Mesothelial cell of epicardium (in vitro differentiated cells): ENCODE measurements around the gene WDFY1. TPM values are rescaled to one million over a fixed set of nuclear protein-coding genes. Genes with fewer than 3 reads are reported as not detected.

Experiments used
- DNase-seq, 2 experiments: peaks; one replicate each; pipeline ENCODE4 v3.0.0; 2021; ENCODE audit warnings: low spot score in 2 of 2; ENCODE audit not compliant: unreplicated experiment in 2 of 2
- H3K27ac Mint-ChIP-seq: 2 replicates; pipeline ENCODE4 v1.8.0; 2021; ENCODE audit warnings: mixed read lengths
- H3K27me3 Mint-ChIP-seq: 2 replicates; pipeline ENCODE4 v1.8.0; 2021; ENCODE audit warnings: low read depth, mixed read lengths
- H3K36me3 Mint-ChIP-seq: 2 replicates; pipeline ENCODE4 v1.8.0; 2021; ENCODE audit warnings: mixed read lengths
- H3K4me1 Mint-ChIP-seq: 2 replicates; pipeline ENCODE4 v1.8.0; 2021; ENCODE audit warnings: mixed read lengths
- H3K4me3 Mint-ChIP-seq: 2 replicates; pipeline ENCODE4 v1.8.0; 2021; ENCODE audit warnings: mild to moderate bottlenecking, moderate library complexity, mixed read lengths
- H3K9me3 Mint-ChIP-seq: 2 replicates; pipeline ENCODE4 v1.8.0; 2021; ENCODE audit warnings: mixed read lengths
- total RNA-seq: library from RNA; stranded (reverse); gene quantifications from 3 replicates; pipeline ENCODE4 v1.2.1, GENCODE V29; 2021
- TF ChIP-seq, protein P1 (sequence below): fragments of 200-600 bp; sonication (generic); IDR thresholded peaks from one replicate; pipeline ENCODE4 v1.5.0; 2021; ENCODE audit warnings: antibody characterized with exemption; ENCODE audit not compliant: unreplicated experiment

The WDFY1 gene
- total RNA-seq, 1 donor from 2014 or later, result 45.1 TPM

DNA sequence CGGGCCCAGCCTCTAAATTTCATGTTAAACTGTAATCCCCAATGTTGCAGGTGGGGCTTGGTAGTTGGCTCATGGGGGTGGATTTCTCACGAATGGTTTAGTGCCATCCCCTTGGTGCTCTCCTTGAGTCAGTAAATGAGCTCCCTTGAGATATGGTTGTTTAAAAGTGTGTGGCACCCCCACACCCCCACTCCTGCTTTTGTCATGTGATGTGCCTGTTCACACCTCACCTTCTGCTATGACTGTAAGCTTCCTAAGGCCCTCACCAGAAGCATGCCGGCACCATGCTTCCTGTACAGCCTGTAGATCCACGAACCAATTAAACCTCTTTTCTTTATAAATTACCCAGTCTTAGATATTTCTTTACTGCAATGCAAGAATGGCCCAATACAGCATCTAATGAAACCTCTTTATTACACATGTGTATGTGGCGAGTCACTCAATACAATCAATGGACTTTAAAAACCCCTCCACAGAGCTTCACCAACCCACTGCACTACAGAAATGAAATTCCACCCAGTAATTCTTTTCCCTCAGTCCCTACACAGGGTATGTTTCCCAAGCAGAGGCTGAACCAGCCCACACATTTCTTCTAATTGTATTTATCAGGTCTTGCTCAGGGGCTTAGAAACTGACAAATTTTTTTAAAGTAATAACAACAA, 47.3 kb downstream of the WDFY1 start:
- no peak for DNase-seq
- Mint-ChIP-seq H3K36me3 (peaks cover 37% of the 10 kb centered on the region), H3K9me3 (no peaks in the 10 kb centered on the region), H3K4me3 (no peak overlapping the region), H3K27me3 (no peaks in the 10 kb centered on the region), H3K27ac (no peak overlapping the region), H3K4me1 (no peaks in the 10 kb centered on the region)
- TF ChIP-seq, protein P1, sequence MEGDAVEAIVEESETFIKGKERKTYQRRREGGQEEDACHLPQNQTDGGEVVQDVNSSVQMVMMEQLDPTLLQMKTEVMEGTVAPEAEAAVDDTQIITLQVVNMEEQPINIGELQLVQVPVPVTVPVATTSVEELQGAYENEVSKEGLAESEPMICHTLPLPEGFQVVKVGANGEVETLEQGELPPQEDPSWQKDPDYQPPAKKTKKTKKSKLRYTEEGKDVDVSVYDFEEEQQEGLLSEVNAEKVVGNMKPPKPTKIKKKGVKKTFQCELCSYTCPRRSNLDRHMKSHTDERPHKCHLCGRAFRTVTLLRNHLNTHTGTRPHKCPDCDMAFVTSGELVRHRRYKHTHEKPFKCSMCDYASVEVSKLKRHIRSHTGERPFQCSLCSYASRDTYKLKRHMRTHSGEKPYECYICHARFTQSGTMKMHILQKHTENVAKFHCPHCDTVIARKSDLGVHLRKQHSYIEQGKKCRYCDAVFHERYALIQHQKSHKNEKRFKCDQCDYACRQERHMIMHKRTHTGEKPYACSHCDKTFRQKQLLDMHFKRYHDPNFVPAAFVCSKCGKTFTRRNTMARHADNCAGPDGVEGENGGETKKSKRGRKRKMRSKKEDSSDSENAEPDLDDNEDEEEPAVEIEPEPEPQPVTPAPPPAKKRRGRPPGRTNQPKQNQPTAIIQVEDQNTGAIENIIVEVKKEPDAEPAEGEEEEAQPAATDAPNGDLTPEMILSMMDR, result no peak

DNA sequence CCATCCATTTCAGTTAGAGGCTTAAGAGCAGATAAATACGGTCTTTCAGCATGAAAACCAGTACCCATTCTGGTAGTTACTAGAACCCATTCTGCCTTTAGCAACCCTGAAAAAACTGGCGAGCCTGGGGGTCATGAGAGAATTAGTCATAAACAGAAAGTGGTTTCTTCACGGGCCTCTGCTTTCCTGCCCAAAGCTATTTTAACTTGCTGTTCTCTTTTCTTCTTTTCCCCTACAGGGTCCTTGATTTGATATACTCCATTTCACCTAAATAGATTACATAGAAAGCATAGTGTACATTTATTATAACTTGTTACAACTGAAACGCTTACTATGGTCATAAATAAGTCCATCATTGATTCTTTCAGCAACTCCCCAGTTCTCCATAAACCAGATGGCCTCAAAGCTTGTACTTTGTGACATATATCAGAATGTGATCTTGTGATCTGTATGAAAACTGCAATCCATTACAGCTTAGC, 48.3 kb downstream of the WDFY1 start:
- H3K4me1 Mint-ChIP-seq, result no peaks in the 10 kb centered on the region
- DNase-seq, result no peak
- no peak overlapping the region for H3K27ac Mint-ChIP-seq
- H3K36me3 Mint-ChIP-seq, result peaks cover 39% of the 10 kb centered on the region
- H3K4me3 Mint-ChIP-seq, result no peak overlapping the region
- no peaks in the 10 kb centered on the region for H3K27me3 Mint-ChIP-seq
- TF ChIP-seq, protein P1, result no peak
- H3K9me3 Mint-ChIP-seq, result no peaks in the 10 kb centered on the region

DNA sequence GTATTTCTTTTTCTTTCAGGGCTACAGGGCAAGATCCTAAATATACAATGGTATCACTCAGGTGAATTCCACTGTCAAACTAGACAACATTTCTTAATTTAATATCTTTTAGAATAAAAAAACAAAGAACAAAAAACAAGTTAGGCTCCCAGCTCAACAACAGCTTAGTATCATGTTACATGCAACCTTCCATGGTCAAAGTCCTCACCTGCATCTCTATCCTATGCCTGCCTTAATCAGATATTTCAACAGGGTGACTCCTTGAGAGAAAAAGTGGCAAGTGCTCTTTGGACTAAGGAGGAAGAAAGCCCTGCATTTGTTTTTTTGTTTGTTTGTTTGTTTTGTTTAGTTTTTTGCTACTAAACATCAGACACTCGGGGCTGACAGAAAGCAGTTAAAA, 50.2 kb downstream of the WDFY1 start:
- no peak overlapping the region for H3K27ac Mint-ChIP-seq
- TF ChIP-seq, protein P1, result no peak
- H3K27me3 Mint-ChIP-seq, result no peaks in the 10 kb centered on the region
- no peak overlapping the region for H3K4me3 Mint-ChIP-seq
- H3K4me1 Mint-ChIP-seq, result no peaks in the 10 kb centered on the region
- H3K9me3 Mint-ChIP-seq, result no peaks in the 10 kb centered on the region
- no peak for DNase-seq
- H3K36me3 Mint-ChIP-seq, result peaks cover 32% of the 10 kb centered on the region

DNA sequence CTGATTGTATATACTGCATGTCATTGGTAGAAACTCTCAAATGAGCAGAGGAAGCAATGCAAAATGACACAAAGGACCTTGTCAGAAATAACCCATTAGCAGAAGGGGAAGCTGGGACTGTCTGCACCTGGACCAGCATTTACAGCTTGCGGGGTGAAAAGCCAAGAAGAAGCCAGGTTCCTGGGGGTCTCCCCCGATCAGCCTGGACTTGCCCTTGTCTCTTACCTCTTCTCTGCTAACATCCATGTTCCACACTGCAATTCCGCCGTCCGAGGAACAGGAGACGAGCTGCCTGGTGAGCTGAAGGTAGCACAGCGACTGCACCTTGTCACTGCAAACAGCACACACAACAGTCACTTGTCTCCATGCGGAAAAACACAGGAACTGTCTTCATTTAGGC, 51.1 kb downstream of the WDFY1 start:
- H3K27ac Mint-ChIP-seq, result no peak overlapping the region
- H3K4me3 Mint-ChIP-seq, result no peak overlapping the region
- DNase-seq, result no peak
- no peaks in the 10 kb centered on the region for H3K27me3 Mint-ChIP-seq
- no peaks in the 10 kb centered on the region for H3K4me1 Mint-ChIP-seq
- H3K9me3 Mint-ChIP-seq, result no peaks in the 10 kb centered on the region
- TF ChIP-seq, protein P1, result no peak
- peaks cover 40% of the 10 kb centered on the region for H3K36me3 Mint-ChIP-seq

DNA sequence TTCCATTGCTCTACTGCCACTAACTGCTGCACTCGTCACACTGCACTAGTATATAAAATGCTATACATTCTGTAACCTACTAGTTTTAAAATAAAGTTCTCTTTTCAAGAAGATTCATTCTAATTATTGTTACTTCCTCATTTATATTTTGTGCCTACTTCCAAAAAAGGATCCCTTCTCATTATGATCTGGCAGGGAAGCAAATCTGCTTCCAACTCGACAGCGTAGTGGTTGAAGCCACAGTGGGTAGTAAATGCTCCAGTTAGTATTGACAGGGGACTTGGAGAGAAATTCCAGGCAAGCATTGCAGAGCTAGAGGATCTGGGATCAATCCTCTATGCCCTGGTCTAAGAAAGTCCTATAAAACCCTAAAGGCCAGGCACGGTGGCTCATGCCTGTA, 54.4 kb downstream of the WDFY1 start:
- TF ChIP-seq, protein P1, result no peak
- Mint-ChIP-seq H3K4me1 (peaks cover 5% of the 10 kb centered on the region), H3K36me3 (peaks cover 41% of the 10 kb centered on the region), H3K27me3 (no peaks in the 10 kb centered on the region), H3K27ac (no peak overlapping the region), H3K9me3 (no peaks in the 10 kb centered on the region), H3K4me3 (no peak overlapping the region)
- DNase-seq, result no peak
